Ishikawa (cell line): ENCODE data around the gene UBTD2.

ENCODE experiments used
- CREB1 ChIP-seq: IDR thresholded peaks from 2 replicates; pipeline ENCODE4 v1.6.1; 2012; ENCODE audit warnings: low read depth
- EGR1 ChIP-seq: IDR thresholded peaks from 2 replicates; pipeline ENCODE4 v1.6.1; 2012
- EP300 ChIP-seq: IDR thresholded peaks from 2 replicates; pipeline ENCODE4 v1.6.1; 2012; ENCODE audit warnings: borderline replicate concordance
- FOXM1 ChIP-seq: IDR thresholded peaks from 2 replicates; pipeline ENCODE4 v1.6.1; 2012; ENCODE audit warnings: low read depth, borderline replicate concordance
- NFIC ChIP-seq: IDR thresholded peaks from 2 replicates; pipeline ENCODE4 v1.6.1; 2012
- RAD21 ChIP-seq: IDR thresholded peaks from 2 replicates; pipeline ENCODE4 v1.6.1; 2012; ENCODE audit warnings: low read depth
- TAF1 ChIP-seq: IDR thresholded peaks from 2 replicates; pipeline ENCODE4 v1.6.1; 2012; ENCODE audit warnings: low read depth, mild to moderate bottlenecking
- TCF12 ChIP-seq: IDR thresholded peaks from 2 replicates; pipeline ENCODE4 v1.6.1; 2012; ENCODE audit warnings: low read depth
- TEAD4 ChIP-seq: IDR thresholded peaks from 2 replicates; pipeline ENCODE4 v1.6.1; 2012
- ZBTB7A ChIP-seq: IDR thresholded peaks from 2 replicates; pipeline ENCODE4 v1.6.1; 2012; ENCODE audit warnings: low read depth
- TF ChIP-seq, protein P1 (sequence below): IDR thresholded peaks from 2 replicates; pipeline ENCODE4 v1.6.1; 2012
- TF ChIP-seq, protein P2 (sequence below): IDR thresholded peaks from 2 replicates; pipeline ENCODE4 v1.6.1; 2012
- TF ChIP-seq, protein P3 (sequence below): IDR thresholded peaks from 2 replicates; pipeline ENCODE4 v1.6.1; 2012; ENCODE audit warnings: low read depth, mild to moderate bottlenecking

DNA sequence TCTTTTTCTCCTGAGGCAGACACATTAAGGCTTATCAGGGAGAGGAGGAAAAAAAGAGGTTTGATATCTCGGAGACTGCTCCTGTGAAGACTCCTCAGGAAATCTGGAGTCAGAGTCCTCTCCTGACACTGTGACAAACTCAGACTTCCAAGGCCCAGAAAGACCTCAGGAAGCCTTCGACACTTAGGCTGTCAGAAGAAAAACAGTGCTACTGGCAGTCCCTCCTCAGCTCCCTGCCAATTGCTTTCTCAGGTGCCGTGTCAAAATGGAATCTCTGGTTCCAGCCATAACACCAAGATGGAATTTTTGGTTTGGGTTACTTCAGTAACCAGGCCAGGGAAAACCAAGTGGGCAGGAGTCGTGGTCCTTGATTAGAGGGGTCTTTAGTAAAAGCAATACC is 99.7 kb downstream of the UBTD2 start:
- TF ChIP-seq, protein P1, sequence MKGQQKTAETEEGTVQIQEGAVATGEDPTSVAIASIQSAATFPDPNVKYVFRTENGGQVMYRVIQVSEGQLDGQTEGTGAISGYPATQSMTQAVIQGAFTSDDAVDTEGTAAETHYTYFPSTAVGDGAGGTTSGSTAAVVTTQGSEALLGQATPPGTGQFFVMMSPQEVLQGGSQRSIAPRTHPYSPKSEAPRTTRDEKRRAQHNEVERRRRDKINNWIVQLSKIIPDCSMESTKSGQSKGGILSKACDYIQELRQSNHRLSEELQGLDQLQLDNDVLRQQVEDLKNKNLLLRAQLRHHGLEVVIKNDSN, result no peak
- no peak for TF ChIP-seq TCF12
- no peak for TF ChIP-seq ZBTB7A
- TF ChIP-seq CREB1, result no peak
- no peak for TF ChIP-seq RAD21
- TF ChIP-seq EP300, result no peak
- TF ChIP-seq FOXM1, result no peak
- TF ChIP-seq, protein P2, sequence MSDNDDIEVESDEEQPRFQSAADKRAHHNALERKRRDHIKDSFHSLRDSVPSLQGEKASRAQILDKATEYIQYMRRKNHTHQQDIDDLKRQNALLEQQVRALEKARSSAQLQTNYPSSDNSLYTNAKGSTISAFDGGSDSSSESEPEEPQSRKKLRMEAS, result no peak
- TF ChIP-seq, protein P3, sequence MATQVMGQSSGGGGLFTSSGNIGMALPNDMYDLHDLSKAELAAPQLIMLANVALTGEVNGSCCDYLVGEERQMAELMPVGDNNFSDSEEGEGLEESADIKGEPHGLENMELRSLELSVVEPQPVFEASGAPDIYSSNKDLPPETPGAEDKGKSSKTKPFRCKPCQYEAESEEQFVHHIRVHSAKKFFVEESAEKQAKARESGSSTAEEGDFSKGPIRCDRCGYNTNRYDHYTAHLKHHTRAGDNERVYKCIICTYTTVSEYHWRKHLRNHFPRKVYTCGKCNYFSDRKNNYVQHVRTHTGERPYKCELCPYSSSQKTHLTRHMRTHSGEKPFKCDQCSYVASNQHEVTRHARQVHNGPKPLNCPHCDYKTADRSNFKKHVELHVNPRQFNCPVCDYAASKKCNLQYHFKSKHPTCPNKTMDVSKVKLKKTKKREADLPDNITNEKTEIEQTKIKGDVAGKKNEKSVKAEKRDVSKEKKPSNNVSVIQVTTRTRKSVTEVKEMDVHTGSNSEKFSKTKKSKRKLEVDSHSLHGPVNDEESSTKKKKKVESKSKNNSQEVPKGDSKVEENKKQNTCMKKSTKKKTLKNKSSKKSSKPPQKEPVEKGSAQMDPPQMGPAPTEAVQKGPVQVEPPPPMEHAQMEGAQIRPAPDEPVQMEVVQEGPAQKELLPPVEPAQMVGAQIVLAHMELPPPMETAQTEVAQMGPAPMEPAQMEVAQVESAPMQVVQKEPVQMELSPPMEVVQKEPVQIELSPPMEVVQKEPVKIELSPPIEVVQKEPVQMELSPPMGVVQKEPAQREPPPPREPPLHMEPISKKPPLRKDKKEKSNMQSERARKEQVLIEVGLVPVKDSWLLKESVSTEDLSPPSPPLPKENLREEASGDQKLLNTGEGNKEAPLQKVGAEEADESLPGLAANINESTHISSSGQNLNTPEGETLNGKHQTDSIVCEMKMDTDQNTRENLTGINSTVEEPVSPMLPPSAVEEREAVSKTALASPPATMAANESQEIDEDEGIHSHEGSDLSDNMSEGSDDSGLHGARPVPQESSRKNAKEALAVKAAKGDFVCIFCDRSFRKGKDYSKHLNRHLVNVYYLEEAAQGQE, result no peak
- no peak for TF ChIP-seq TAF1
- no peak for TF ChIP-seq EGR1
- no peak for TF ChIP-seq NFIC
- no peak for TF ChIP-seq TEAD4
